Mesenchymal stem cell (in vitro differentiated cells and primary cell): ENCODE data around the gene IQCF5.

Experiments
- DNase-seq: peaks from one replicate; pipeline ENCODE4 v3.0.0-alpha.2; 2013
- H2AFZ ChIP-seq: one replicate; pipeline ENCODE4 v1.6.1; 2013; ENCODE audit warnings: low read depth, mild to moderate bottlenecking, control low read depth, inconsistent platforms, low read length, moderate library complexity
- H2AK5ac ChIP-seq: 2 replicates; pipeline ENCODE4 v1.6.1; 2013; ENCODE audit warnings: low read length, moderate library complexity, mild to moderate bottlenecking, inconsistent platforms; ENCODE audit not compliant: severe bottlenecking
- H2BK120ac ChIP-seq: one replicate; pipeline ENCODE4 v1.6.1; 2013; ENCODE audit warnings: low read depth, mild to moderate bottlenecking, inconsistent platforms, low read length, moderate library complexity
- H2BK12ac ChIP-seq, 2 experiments: one replicate each; pipeline ENCODE4 v1.6.1; 2013; ENCODE audit warnings: inconsistent platforms in 2 of 2, low read length in 2 of 2, mild to moderate bottlenecking in 2 of 2, moderate library complexity in 2 of 2, control low read depth in 1 of 2
- H2BK15ac ChIP-seq: one replicate; pipeline ENCODE4 v1.6.1; 2013; ENCODE audit warnings: mild to moderate bottlenecking, low read depth, inconsistent platforms; ENCODE audit not compliant: poor library complexity, severe bottlenecking
- H2BK5ac ChIP-seq: 2 replicates; pipeline ENCODE4 v1.6.1; 2013; ENCODE audit warnings: low read depth, mild to moderate bottlenecking, low read length, control low read depth, inconsistent platforms; ENCODE audit not compliant: poor library complexity, severe bottlenecking
- H3K14ac ChIP-seq, 2 experiments: one replicate each; pipeline ENCODE4 v1.6.1; 2013; ENCODE audit warnings: inconsistent platforms in 2 of 2, low read length in 2 of 2, control low read depth in 1 of 2, mild to moderate bottlenecking in 1 of 2, moderate library complexity in 1 of 2
- H3K18ac ChIP-seq, 2 experiments: one replicate each; pipeline ENCODE4 v1.6.1; 2013; ENCODE audit warnings: inconsistent platforms in 2 of 2, low read length in 2 of 2, control low read depth in 1 of 2, low read depth in 1 of 2, mild to moderate bottlenecking in 1 of 2
- H3K23ac ChIP-seq, 2 experiments: one replicate each; pipeline ENCODE4 v1.6.1; 2013; ENCODE audit warnings: inconsistent platforms in 2 of 2, low read length in 2 of 2, mild to moderate bottlenecking in 2 of 2, moderate library complexity in 2 of 2, control low read depth in 1 of 2
- H3K27ac ChIP-seq: 2 replicates; pipeline ENCODE4 v1.5.1; 2013; ENCODE audit warnings: mild to moderate bottlenecking, moderate library complexity, low read length, control low read depth, inconsistent platforms; ENCODE audit not compliant: poor library complexity, severe bottlenecking
- H3K27me3 ChIP-seq, 2 experiments: 2 replicates each; pipeline versions ENCODE4 v1.6.1 to v1.7.0; 2013; ENCODE audit warnings: low read length in 2 of 2, mild to moderate bottlenecking in 2 of 2, moderate library complexity in 2 of 2, control low read depth in 1 of 2, inconsistent platforms in 1 of 2; ENCODE audit not compliant: control insufficient read depth in 1 of 2, insufficient read depth in 1 of 2
- H3K36me3 ChIP-seq, 2 experiments: 2 replicates each; pipeline versions ENCODE4 v1.6.1 to v1.7.0; 2013; ENCODE audit warnings: low read length in 2 of 2, control low read depth in 1 of 2, inconsistent platforms in 1 of 2, low read depth in 1 of 2, mild to moderate bottlenecking in 1 of 2; ENCODE audit not compliant: insufficient read depth in 2 of 2, control insufficient read depth in 1 of 2
- H3K4ac ChIP-seq, 2 experiments: one replicate each; pipeline ENCODE4 v1.6.1; 2013; ENCODE audit warnings: inconsistent platforms in 2 of 2, low read length in 2 of 2, mild to moderate bottlenecking in 2 of 2, moderate library complexity in 2 of 2, control low read depth in 1 of 2, low read depth in 1 of 2
- H3K4me1 ChIP-seq: 2 replicates; pipeline ENCODE4 v1.6.1; 2013; ENCODE audit warnings: low read depth, low read length, control low read depth; ENCODE audit not compliant: control insufficient read depth, insufficient read depth
- H3K4me2 ChIP-seq: 2 replicates; pipeline ENCODE4 v1.6.1; 2013; ENCODE audit warnings: low read length, mild to moderate bottlenecking, inconsistent platforms; ENCODE audit not compliant: poor library complexity, severe bottlenecking
- H3K4me3 ChIP-seq, 2 experiments: 2 replicates each; pipeline versions ENCODE4 v1.5.1 to v1.7.0; 2013; ENCODE audit warnings: low read length in 2 of 2, mild to moderate bottlenecking in 2 of 2, control low read depth in 1 of 2, low read depth in 1 of 2; ENCODE audit not compliant: insufficient read depth in 1 of 2
- H3K79me1 ChIP-seq: replicated peaks from 2 replicates; pipeline ENCODE4 v1.6.1; 2013; ENCODE audit warnings: mild to moderate bottlenecking, control low read depth, low read length, inconsistent platforms; ENCODE audit not compliant: poor library complexity, severe bottlenecking
- H3K9ac ChIP-seq: 2 replicates; pipeline ENCODE4 v1.7.0; 2013; ENCODE audit warnings: mild to moderate bottlenecking, low read length, moderate library complexity
- H3K9me3 ChIP-seq: 2 replicates; pipeline ENCODE4 v1.7.0; 2013; ENCODE audit warnings: mild to moderate bottlenecking, low read length; ENCODE audit not compliant: control insufficient read depth
- H4K8ac ChIP-seq: one replicate; pipeline ENCODE4 v1.6.1; 2013; ENCODE audit warnings: inconsistent platforms, mild to moderate bottlenecking, low read length, moderate library complexity
- H4K91ac ChIP-seq: one replicate; pipeline ENCODE4 v1.6.1; 2013; ENCODE audit warnings: mild to moderate bottlenecking, low read length, inconsistent platforms
- WGBS: methylation state at CpG from one replicate; pipeline ENCODE4 v1.1.7; 2013; ENCODE audit warnings: mixed read lengths; 5-methylcytosine and 5-hydroxymethylcytosine counted together

Gene IQCF5

GRCh38 chr3:51896607-51897305, 21.4 kb upstream of the IQCF5 start:
- H2BK15ac ChIP-seq = no peak overlapping the region
- no peak overlapping the region for H3K14ac ChIP-seq
- H2AFZ ChIP-seq = no peak overlapping the region
- H3K4ac ChIP-seq = no peak overlapping the region
- no peak overlapping the region for H3K4me2 ChIP-seq
- no peak overlapping the region for H4K8ac ChIP-seq
- 90% methylated on average over 10 of the region's 10 CpGs for WGBS
- H3K36me3 ChIP-seq = no peaks in the 10 kb centered on the region
- H2BK120ac ChIP-seq = no peak overlapping the region
- no peaks in the 10 kb centered on the region for H3K9me3 ChIP-seq
- H3K18ac ChIP-seq = no peak overlapping the region
- peaks cover 11 to 26% of the 10 kb centered on the region in 2 experiments for H3K27me3 ChIP-seq
- no peak overlapping the region for H3K4me3 ChIP-seq
- H2BK12ac ChIP-seq = no peak overlapping the region
- no peak overlapping the region for H4K91ac ChIP-seq
- H3K23ac ChIP-seq = no peak overlapping the region
- no peak overlapping the region for H3K27ac ChIP-seq
- DNase-seq = no peak
- H3K79me1 ChIP-seq = no peaks in the 10 kb centered on the region
- no peak overlapping the region for H2AK5ac ChIP-seq
- no peak overlapping the region for H3K9ac ChIP-seq
- no peaks in the 10 kb centered on the region for H3K4me1 ChIP-seq
- no peak overlapping the region for H2BK5ac ChIP-seq

- no peak overlapping the region for H3K9ac ChIP-seq
- H3K4me1 ChIP-seq = no peaks in the 10 kb centered on the region
- no peak overlapping the region for H3K27ac ChIP-seq
- H3K14ac ChIP-seq = no peak overlapping the region
- H3K4me3 ChIP-seq = no peak overlapping the region
- no peak overlapping the region for H2BK5ac ChIP-seq
- H2AK5ac ChIP-seq = no peak overlapping the region
- no peaks in the 10 kb centered on the region for H3K9me3 ChIP-seq
- H3K23ac ChIP-seq = no peak overlapping the region
- WGBS = 87% methylated on average over 16 of the region's 16 CpGs
- H2AFZ ChIP-seq = no peak overlapping the region
- H3K4ac ChIP-seq = no peak overlapping the region
- no peaks in the 10 kb centered on the region for H3K79me1 ChIP-seq
- no peak for DNase-seq
- H3K36me3 ChIP-seq = no peaks in the 10 kb centered on the region
- no peak overlapping the region for H4K8ac ChIP-seq
- no peak overlapping the region for H3K18ac ChIP-seq
- no peak overlapping the region for H4K91ac ChIP-seq
- H3K27me3 ChIP-seq = peaks cover 5 to 25% of the 10 kb centered on the region in 2 experiments
- H2BK12ac ChIP-seq = no peak overlapping the region
- no peak overlapping the region for H2BK15ac ChIP-seq
- no peak overlapping the region for H3K4me2 ChIP-seq
- H2BK120ac ChIP-seq = no peak overlapping the region
Observed at GRCh38 chr3:51894939-51895338, 19.5 kb upstream of the IQCF5 start.

GRCh38 chr3:51894391-51894790, 19.0 kb upstream of the IQCF5 start:
- Histone ChIP-seq H3K9ac (no peak overlapping the region), H3K4ac (no peak overlapping the region), H3K23ac (no peak overlapping the region), H2AK5ac (no peak overlapping the region), H2BK5ac (no peak overlapping the region), H2AFZ (no peak overlapping the region), H3K4me2 (no peak overlapping the region), H4K8ac (no peak overlapping the region), H3K14ac (no peak overlapping the region), H3K36me3 (no peaks in the 10 kb centered on the region), H3K27ac (no peak overlapping the region), H3K4me1 (no peaks in the 10 kb centered on the region), H4K91ac (no peak overlapping the region), H3K79me1 (no peaks in the 10 kb centered on the region), H3K4me3 (no peak overlapping the region), H3K9me3 (no peaks in the 10 kb centered on the region), H2BK15ac (no peak overlapping the region), H2BK12ac (no peak overlapping the region), H2BK120ac (no peak overlapping the region), H3K18ac (no peak overlapping the region), H3K27me3 (peaks cover 5 to 25% of the 10 kb centered on the region in 2 experiments)
- no peak for DNase-seq
- WGBS = 66% methylated on average over 4 of the region's 4 CpGs

GRCh38 chr3:51891242-51892039, 16.0 kb upstream of the IQCF5 start:
- peaks cover 5 to 25% of the 10 kb centered on the region in 2 experiments for H3K27me3 ChIP-seq
- H3K27ac ChIP-seq = no peak overlapping the region
- H3K36me3 ChIP-seq = no peaks in the 10 kb centered on the region
- no peak overlapping the region for H2AFZ ChIP-seq
- peak overlapping the region in 1 of 2 experiments; percentile 62 for H3K14ac ChIP-seq
- no peaks in the 10 kb centered on the region for H3K4me1 ChIP-seq
- no peak overlapping the region for H3K23ac ChIP-seq
- 80% methylated on average over 7 of the region's 7 CpGs for WGBS
- H2BK5ac ChIP-seq = no peak overlapping the region
- no peak for DNase-seq
- H2BK12ac ChIP-seq = no peak overlapping the region
- H3K4me2 ChIP-seq = no peak overlapping the region
- no peak overlapping the region for H2BK120ac ChIP-seq
- no peak overlapping the region for H4K91ac ChIP-seq
- H3K4me3 ChIP-seq = no peak overlapping the region
- no peak overlapping the region for H3K9ac ChIP-seq
- H4K8ac ChIP-seq = no peak overlapping the region
- H3K79me1 ChIP-seq = no peaks in the 10 kb centered on the region
- no peak overlapping the region for H3K18ac ChIP-seq
- H2AK5ac ChIP-seq = no peak overlapping the region
- H3K9me3 ChIP-seq = no peaks in the 10 kb centered on the region
- H2BK15ac ChIP-seq = no peak overlapping the region
- H3K4ac ChIP-seq = no peak overlapping the region
